MM.1S (cell line): Measurements from ENCODE around the gene PUDP.

Experiments
- EZH2 ChIP-seq: fragments of 300-600 bp; sonication (generic); optimal IDR thresholded peaks from 2 replicates; pipeline ENCODE3; 2017; ENCODE audit warnings: low read depth, mild to moderate bottlenecking, antibody characterized with exemption, low read length, mixed read lengths
- EZH2phosphoT487 ChIP-seq: fragments of 300-600 bp; sonication (generic); IDR thresholded peaks from 2 replicates; pipeline ENCODE4 v1.6.1; 2018; ENCODE audit warnings: antibody characterized with exemption, low read length
- TF ChIP-seq, protein P1 (sequence below): fragments of 300-600 bp; sonication (generic); IDR thresholded peaks from 2 replicates; pipeline ENCODE4 v1.5.1; 2016; ENCODE audit warnings: antibody characterized with exemption, low read length, mixed read lengths

DNA sequence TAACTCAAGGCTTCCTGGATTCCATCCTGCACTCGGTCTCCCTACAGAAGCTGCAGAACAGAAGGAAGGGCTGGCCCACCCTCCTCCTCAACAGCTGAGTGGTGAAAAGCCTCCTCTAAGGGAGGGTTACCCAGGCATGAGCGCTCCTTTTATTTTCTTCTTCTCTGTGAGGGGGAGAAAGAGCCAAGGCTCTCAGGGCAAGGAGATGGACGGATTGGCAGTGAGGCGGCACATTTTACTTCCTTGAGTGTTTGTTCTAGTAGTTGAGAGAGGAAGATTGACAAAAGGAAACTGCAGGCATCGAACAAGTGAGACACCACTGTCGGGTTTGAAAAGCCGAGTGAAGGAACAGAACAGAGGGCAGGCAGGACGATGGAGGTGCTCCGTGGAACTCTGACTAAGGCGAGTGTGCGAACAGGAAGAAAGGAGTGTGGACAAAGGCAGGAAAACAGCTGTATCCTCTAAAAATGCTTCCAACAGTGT is 38.9 kb downstream of the PUDP start:
- TF ChIP-seq, protein P1, sequence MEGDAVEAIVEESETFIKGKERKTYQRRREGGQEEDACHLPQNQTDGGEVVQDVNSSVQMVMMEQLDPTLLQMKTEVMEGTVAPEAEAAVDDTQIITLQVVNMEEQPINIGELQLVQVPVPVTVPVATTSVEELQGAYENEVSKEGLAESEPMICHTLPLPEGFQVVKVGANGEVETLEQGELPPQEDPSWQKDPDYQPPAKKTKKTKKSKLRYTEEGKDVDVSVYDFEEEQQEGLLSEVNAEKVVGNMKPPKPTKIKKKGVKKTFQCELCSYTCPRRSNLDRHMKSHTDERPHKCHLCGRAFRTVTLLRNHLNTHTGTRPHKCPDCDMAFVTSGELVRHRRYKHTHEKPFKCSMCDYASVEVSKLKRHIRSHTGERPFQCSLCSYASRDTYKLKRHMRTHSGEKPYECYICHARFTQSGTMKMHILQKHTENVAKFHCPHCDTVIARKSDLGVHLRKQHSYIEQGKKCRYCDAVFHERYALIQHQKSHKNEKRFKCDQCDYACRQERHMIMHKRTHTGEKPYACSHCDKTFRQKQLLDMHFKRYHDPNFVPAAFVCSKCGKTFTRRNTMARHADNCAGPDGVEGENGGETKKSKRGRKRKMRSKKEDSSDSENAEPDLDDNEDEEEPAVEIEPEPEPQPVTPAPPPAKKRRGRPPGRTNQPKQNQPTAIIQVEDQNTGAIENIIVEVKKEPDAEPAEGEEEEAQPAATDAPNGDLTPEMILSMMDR, result no peak
- TF ChIP-seq EZH2 (no peak), EZH2phosphoT487 (no peak)
